HG03469 (cell line): ENCODE results near the gene CCR6.

ENCODE experiments used
- ATAC-seq: cut with Tn5 transposase; IDR thresholded peaks from one replicate; pipeline ENCODE4 v1.9.1; 2021; ENCODE audit warnings: mild to moderate bottlenecking, moderate library complexity, moderate number of reproducible peaks; ENCODE audit not compliant: unreplicated experiment

Gene CCR6

GRCh38 chr6:167097770-167098169 is 25.1 kb upstream of the CCR6 start:
- ATAC-seq = no peak

GRCh38 chr6:167098825-167099225 is 24.1 kb upstream of the CCR6 start:
- ATAC-seq = no peak

GRCh38 chr6:167099707-167100106 is 23.2 kb upstream of the CCR6 start:
- no peak for ATAC-seq

- ATAC-seq = no peak
These were observed 22.6 kb upstream of the CCR6 start for GRCh38 chr6:167100241-167100674.

GRCh38 chr6:167102318-167102717 is 20.6 kb upstream of the CCR6 start:
- no peak for ATAC-seq

GRCh38 chr6:167103041-167103891 is 19.6 kb upstream of the CCR6 start:
- peak; percentile 90 for ATAC-seq

GRCh38 chr6:167104388-167104787 is 18.5 kb upstream of the CCR6 start:
- ATAC-seq = no peak

GRCh38 chr6:167105060-167105459 is 17.8 kb upstream of the CCR6 start:
- no peak for ATAC-seq

GRCh38 chr6:167106406-167106805 is 16.5 kb upstream of the CCR6 start:
- no peak for ATAC-seq

- ATAC-seq = no peak
These were observed 15.1 kb upstream of the CCR6 start for GRCh38 chr6:167107787-167108186.

GRCh38 chr6:167108278-167108677 is 14.6 kb upstream of the CCR6 start:
- ATAC-seq = no peak

GRCh38 chr6:167109651-167110050 is 13.2 kb upstream of the CCR6 start:
- ATAC-seq = no peak

- no peak for ATAC-seq
These were observed 11.3 kb upstream of the CCR6 start for GRCh38 chr6:167111597-167111996.

GRCh38 chr6:167112421-167112820 is 10.5 kb upstream of the CCR6 start:
- no peak for ATAC-seq

GRCh38 chr6:167113047-167113754 is 9.7 kb upstream of the CCR6 start:
- ATAC-seq = peak; percentile 47

- ATAC-seq = peak; percentile 81
These were observed 8.7 kb upstream of the CCR6 start for GRCh38 chr6:167113935-167114910.

GRCh38 chr6:167115054-167115453 is 7.8 kb upstream of the CCR6 start:
- ATAC-seq = no peak

- ATAC-seq = no peak
These were observed 6.6 kb upstream of the CCR6 start for GRCh38 chr6:167116109-167116837.

GRCh38 chr6:167116838-167117228 is 6.1 kb upstream of the CCR6 start:
- ATAC-seq = no peak

GRCh38 chr6:167118006-167118405 is 4.9 kb upstream of the CCR6 start:
- no peak for ATAC-seq
